Measurements from ENCODE around the gene TFAP2D. TPM values are rescaled to one million over a fixed set of nuclear protein-coding genes. Genes with fewer than 3 reads are reported as not detected.

TFAP2D gene
- total RNA-seq, 2 donors from 2014 or later, result not detected

GRCh38 chr6:50691814-50692495 is 21.4 kb upstream of the TFAP2D start:
- H3K9me3 ChIP-seq, result no peaks in the 10 kb centered on the region
- no peak overlapping the region for H3K4me3 ChIP-seq
- H3K4me1 ChIP-seq (replicated peaks), result no peaks in the 10 kb centered on the region
- TF ChIP-seq POLR2A (IDR thresholded peaks at IDR 0.05) (no peak), CTCF (IDR thresholded peaks at IDR 0.05) (no peak), POLR2AphosphoS5 (IDR thresholded peaks at IDR 0.05) (no peak)
- no peak overlapping the region for H3K27ac ChIP-seq
- intact Hi-C loops (cut with DNase I), result no loop called here
- WGBS, result 81% methylated on average over 4 of the region's 4 CpGs
- H3K27me3 ChIP-seq (replicated peaks; ENCODE audit: insufficient read depth), result no peaks in the 10 kb centered on the region
- no peaks in the 10 kb centered on the region for H3K36me3 ChIP-seq
- DNase-seq (ENCODE audit: low spot score), result no peak

- TF ChIP-seq CTCF (IDR thresholded peaks at IDR 0.05), result no peak
- TF ChIP-seq POLR2AphosphoS5 (IDR thresholded peaks at IDR 0.05), result no peak
- TF ChIP-seq POLR2A (IDR thresholded peaks at IDR 0.05), result no peak
- H3K4me3 ChIP-seq, result no peak overlapping the region
- no peaks in the 10 kb centered on the region for H3K36me3 ChIP-seq
- DNase-seq (ENCODE audit: low spot score), result no peak
- intact Hi-C loops (cut with DNase I), result no loop called here
- no peaks in the 10 kb centered on the region for H3K4me1 ChIP-seq (replicated peaks)
- H3K9me3 ChIP-seq, result no peaks in the 10 kb centered on the region
- H3K27me3 ChIP-seq (replicated peaks; ENCODE audit: insufficient read depth), result no peaks in the 10 kb centered on the region
- no peak overlapping the region for H3K27ac ChIP-seq
Observed at GRCh38 chr6:50698546-50698945, 14.8 kb upstream of the TFAP2D start.

- intact Hi-C loops (cut with DNase I), result no loop called here
- DNase-seq (ENCODE audit: low spot score), result no peak
- TF ChIP-seq POLR2A (IDR thresholded peaks at IDR 0.05), result no peak
- TF ChIP-seq POLR2AphosphoS5 (IDR thresholded peaks at IDR 0.05), result no peak
- TF ChIP-seq CTCF (IDR thresholded peaks at IDR 0.05), result no peak
- Histone ChIP-seq H3K27me3 (replicated peaks; ENCODE audit: insufficient read depth) (no peaks in the 10 kb centered on the region), H3K4me1 (replicated peaks) (no peaks in the 10 kb centered on the region), H3K4me3 (no peak overlapping the region), H3K27ac (no peak overlapping the region), H3K9me3 (no peaks in the 10 kb centered on the region), H3K36me3 (no peaks in the 10 kb centered on the region)
- WGBS, result 19% methylated on average over 11 of the region's 11 CpGs
Observed at GRCh38 chr6:50699051-50699775, 14.1 kb upstream of the TFAP2D start.

- Histone ChIP-seq H3K4me3 (no peak overlapping the region), H3K9me3 (no peaks in the 10 kb centered on the region), H3K27me3 (replicated peaks; ENCODE audit: insufficient read depth) (no peaks in the 10 kb centered on the region), H3K27ac (no peak overlapping the region), H3K4me1 (replicated peaks) (no peaks in the 10 kb centered on the region), H3K36me3 (no peaks in the 10 kb centered on the region)
- WGBS, result 1% methylated on average over 23 of the region's 23 CpGs
- DNase-seq (ENCODE audit: low spot score), result no peak
- TF ChIP-seq POLR2AphosphoS5 (IDR thresholded peaks at IDR 0.05) (no peak), CTCF (IDR thresholded peaks at IDR 0.05) (no peak), POLR2A (IDR thresholded peaks at IDR 0.05) (no peak)
- intact Hi-C loops (cut with DNase I), result no loop called here
Observed at GRCh38 chr6:50706575-50706974, 6.8 kb upstream of the TFAP2D start.

GRCh38 chr6:50707191-50707590 is 6.1 kb upstream of the TFAP2D start:
- Histone ChIP-seq H3K4me3 (no peak overlapping the region), H3K36me3 (no peaks in the 10 kb centered on the region), H3K27ac (no peak overlapping the region), H3K4me1 (replicated peaks) (no peaks in the 10 kb centered on the region), H3K9me3 (no peaks in the 10 kb centered on the region), H3K27me3 (replicated peaks; ENCODE audit: insufficient read depth) (peaks cover 3% of the 10 kb centered on the region)
- intact Hi-C loops (cut with DNase I), result no loop called here
- TF ChIP-seq POLR2A (IDR thresholded peaks at IDR 0.05) (no peak), CTCF (IDR thresholded peaks at IDR 0.05) (no peak), POLR2AphosphoS5 (IDR thresholded peaks at IDR 0.05) (no peak)
- no peak for DNase-seq (ENCODE audit: low spot score)
- 2% methylated on average over 7 of the region's 7 CpGs for WGBS

All from prostate gland (tissue), 2 donors.